Body of pancreas (tissue), 4 donors: Measurements from ENCODE around the gene DSG1. TPM values are rescaled to one million over a fixed set of nuclear protein-coding genes. Genes with fewer than 3 reads are reported as not detected.
"Not testable (repeated sequence)": the region's sequence is repeated elsewhere in the genome, so short reads cannot be mapped to it uniquely, and the experiment has no call there.

ENCODE experiments used
- ATAC-seq: fragments of 150-250 bp; one replicate; pipeline ENCODE4 v1.9.1; 2016
- DNase-seq, 4 donors: peaks; one replicate each; pipeline ENCODE4 v3.0.0-alpha.2; 2019
- H3K27ac ChIP-seq, 4 donors: fragments of 200-600 bp; sonication (generic); 1 replicate in 3 of 4; 2 replicates in 1 of 4; pipeline versions ENCODE4 v1.5.1 to v1.6.1; 2016 to 2019; ENCODE audit warnings: mild to moderate bottlenecking in 1 of 4, mixed read lengths in 1 of 4, moderate library complexity in 1 of 4
- H3K27me3 ChIP-seq, 2 donors: fragments of 200-600 bp; sonication (generic); one replicate each; pipeline ENCODE4 v1.6.0; 2016; ENCODE audit warnings: mild to moderate bottlenecking in 1 of 2
- H3K36me3 ChIP-seq, 2 donors: fragments of 200-600 bp; sonication (generic); replicated peaks in 1 of 2; 2 replicates each; pipeline ENCODE4 v1.5.1; 2016; ENCODE audit warnings: low read depth in 2 of 2; ENCODE audit not compliant: insufficient read depth in 1 of 2
- H3K4me1 ChIP-seq: fragments of 200-600 bp; sonication (generic); one replicate; pipeline ENCODE4 v1.6.0; 2016
- H3K4me3 ChIP-seq, 2 donors: fragments of 200-600 bp; sonication (generic); 1 replicate in 1 of 2; 2 replicates in 1 of 2; pipeline ENCODE4 v1.5.1; 2016 to 2019
- H3K9me3 ChIP-seq, 3 donors: fragments of 200-600 bp; sonication (generic); 1 replicate in 2 of 3; 2 replicates in 1 of 3; pipeline ENCODE4 v1.5.1; 2016
- CTCF ChIP-seq, 7 experiments: fragments of 450-650 bp in 4 of 7; fragments of 200-600 bp in 3 of 7; sonication (generic) in 3 of 7; IDR thresholded peaks; one replicate each; pipeline ENCODE4 v1.5.1; 2016 to 2019; ENCODE audit warnings: antibody characterized with exemption in 7 of 7
- POLR2A ChIP-seq, 3 donors: fragments of 450-650 bp; IDR thresholded peaks; one replicate each; pipeline ENCODE4 v1.6.1; 2016; ENCODE audit warnings: antibody characterized with exemption in 3 of 3, mild to moderate bottlenecking in 2 of 3
- WGBS, 2 donors: methylation state at CpG; one replicate each; pipeline ENCODE4 v1.1.5; 2017; 5-methylcytosine and 5-hydroxymethylcytosine counted together
- intact Hi-C: fragments of 100-400 bp; cut with DNase I; formaldehyde crosslinking; loops from one replicate; pipeline ENCODE4 v1.15.1; 2023
- total RNA-seq, 2 donors: library from RNA; depleted of rRNA; stranded (reverse); fragments of >200 nt; gene quantifications; one replicate each; pipeline ENCODE4 v1.1.0, GENCODE V29; 2016

DSG1 gene
- total RNA-seq, 2 donors from 2014 or later: under 0.01 TPM; not detected in 1

- no peaks in the 10 kb centered on the region for H3K27me3 ChIP-seq
- DNase-seq: peak; percentile 22 to 70 (median 42)
- TF ChIP-seq CTCF (IDR thresholded peaks at IDR 0.05) (no peak), POLR2A (IDR thresholded peaks at IDR 0.05) (no peak)
- H3K27ac ChIP-seq: peak overlapping the region in 2 of 4 donors; percentile 25 to 34
- H3K9me3 ChIP-seq: no peaks in the 10 kb centered on the region
- no peak overlapping the region for H3K4me3 ChIP-seq
- intact Hi-C loops: no loop called here
- peaks cover 7% of the 10 kb centered on the region for H3K4me1 ChIP-seq
- WGBS, 2 donors: 12 to 23% methylated on average over 2 of the region's 2 CpGs
- H3K36me3 ChIP-seq: no peaks in the 10 kb centered on the region
- ATAC-seq: peak; percentile 50
These were observed 43.0 kb upstream of the DSG1 start for GRCh38 chr18:31274931-31275330.

- WGBS, 2 donors: 37 to 45% methylated on average over 3 of the region's 3 CpGs
- Histone ChIP-seq H3K4me3 (no peak overlapping the region), H3K9me3 (no peaks in the 10 kb centered on the region), H3K36me3 (no peaks in the 10 kb centered on the region), H3K27me3 (no peaks in the 10 kb centered on the region), H3K27ac (peak overlapping the region in 1 of 4 donors; percentile 34), H3K4me1 (peaks cover 10% of the 10 kb centered on the region)
- ATAC-seq: no peak
- intact Hi-C loops: no loop called here
- DNase-seq: no peak
- TF ChIP-seq POLR2A (IDR thresholded peaks at IDR 0.05): no peak
- TF ChIP-seq CTCF (IDR thresholded peaks at IDR 0.05): no peak
These were observed 42.1 kb upstream of the DSG1 start for GRCh38 chr18:31275722-31276463.

GRCh38 chr18:31278609-31279071 lies 39.3 kb upstream of the DSG1 start:
- peaks cover 12% of the 10 kb centered on the region for H3K4me1 ChIP-seq
- H3K9me3 ChIP-seq: no peaks in the 10 kb centered on the region
- intact Hi-C loops: no loop called here
- TF ChIP-seq CTCF (IDR thresholded peaks at IDR 0.05) (no peak), POLR2A (IDR thresholded peaks at IDR 0.05) (no peak)
- H3K4me3 ChIP-seq: no peak overlapping the region
- WGBS, 2 donors: 47 to 75% methylated on average over 1 of the region's 1 CpG
- ATAC-seq (no peak), DNase-seq (no peak)
- no peaks in the 10 kb centered on the region for H3K27me3 ChIP-seq
- H3K27ac ChIP-seq: no peak overlapping the region
- H3K36me3 ChIP-seq: no peaks in the 10 kb centered on the region

GRCh38 chr18:31280502-31280901 lies 37.5 kb upstream of the DSG1 start:
- ATAC-seq (no peak), DNase-seq (no peak)
- TF ChIP-seq POLR2A (IDR thresholded peaks at IDR 0.05) (no peak), CTCF (IDR thresholded peaks at IDR 0.05) (no peak)
- Histone ChIP-seq H3K4me1 (peaks cover 5% of the 10 kb centered on the region), H3K9me3 (no peaks in the 10 kb centered on the region), H3K4me3 (no peak overlapping the region), H3K27me3 (no peaks in the 10 kb centered on the region), H3K36me3 (no peaks in the 10 kb centered on the region), H3K27ac (no peak overlapping the region)
- WGBS, 2 donors: 93 to 96% methylated on average over 2 of the region's 2 CpGs
- intact Hi-C loops: no loop called here

GRCh38 chr18:31281437-31281836 lies 36.5 kb upstream of the DSG1 start:
- no peak for DNase-seq
- Histone ChIP-seq H3K4me1 (peaks cover 5% of the 10 kb centered on the region), H3K27me3 (no peaks in the 10 kb centered on the region), H3K9me3 (no peaks in the 10 kb centered on the region), H3K36me3 (no peaks in the 10 kb centered on the region), H3K4me3 (no peak overlapping the region), H3K27ac (no peak overlapping the region)
- intact Hi-C loops: no loop called here
- no peak for ATAC-seq
- TF ChIP-seq CTCF (IDR thresholded peaks at IDR 0.05): no peak
- TF ChIP-seq POLR2A (IDR thresholded peaks at IDR 0.05): no peak

GRCh38 chr18:31289446-31289845 lies 28.5 kb upstream of the DSG1 start:
- DNase-seq, H3K27me3 ChIP-seq, H3K9me3 ChIP-seq, intact Hi-C loops, H3K4me3 ChIP-seq, H3K36me3 ChIP-seq, ATAC-seq, H3K4me1 ChIP-seq, H3K27ac ChIP-seq: not testable (repeated sequence)
- 27 to 57% methylated on average over 3 of the region's 3 CpGs for WGBS, 2 donors
